Activated CD4-positive, alpha-beta T cell treated with anti-CD3 and anti-CD28 coated beads, Interleukin-2, amount 10 ng/mL, durations not matched to agents 7 days and 5 days (primary cell): Measurements from ENCODE around the gene NAT10. TPM values are rescaled to one million over a fixed set of nuclear protein-coding genes. Genes with fewer than 3 reads are reported as not detected.

Experiments used
- CTCF ChIA-PET: fragments of 350-600 bp; sonication (Branson Sonifier 250); formaldehyde crosslinking; loops from one replicate; lab custom pipeline; 2021; ENCODE audit warnings: antibody characterized with exemption; lab: Charles Lee
- POLR2A ChIA-PET: fragments of 350-600 bp; sonication (Branson Sonifier 250); formaldehyde crosslinking; loops from one replicate; lab custom pipeline; 2021; ENCODE audit warnings: antibody characterized with exemption; lab: Charles Lee
- DNase-seq: peaks from one replicate; pipeline ENCODE4 v3.0.0-alpha.2; 2020
- H3K27ac Mint-ChIP-seq: one replicate; pipeline ENCODE4 v1.8.0; 2021; ENCODE audit warnings: mild to moderate bottlenecking, moderate library complexity, mixed read lengths
- H3K27me3 Mint-ChIP-seq: one replicate; pipeline ENCODE4 v1.8.0; 2021; ENCODE audit warnings: mixed read lengths
- H3K36me3 Mint-ChIP-seq: one replicate; pipeline ENCODE4 v1.8.0; 2021; ENCODE audit warnings: low read depth, mixed read lengths
- H3K4me1 Mint-ChIP-seq: one replicate; pipeline ENCODE4 v1.8.0; 2021; ENCODE audit warnings: mixed read lengths
- H3K4me3 Mint-ChIP-seq: one replicate; pipeline ENCODE4 v1.8.0; 2021; ENCODE audit warnings: mild to moderate bottlenecking, moderate library complexity, mixed read lengths
- H3K9me3 Mint-ChIP-seq: one replicate; pipeline ENCODE4 v1.8.0; 2021; ENCODE audit warnings: mixed read lengths
- total RNA-seq, 2 experiments: library from RNA; stranded (reverse); gene quantifications; one replicate each; pipeline ENCODE4 v1.2.3, GENCODE V29; 2021

The NAT10 gene
- total RNA-seq, 2 experiments from 2014 or later = 73.4 to 82.2 TPM

- H3K36me3 Mint-ChIP-seq = no peaks in the 10 kb centered on the region
- peaks cover 15% of the 10 kb centered on the region for H3K4me1 Mint-ChIP-seq
- H3K9me3 Mint-ChIP-seq = no peaks in the 10 kb centered on the region
- no peak for DNase-seq
- H3K27ac Mint-ChIP-seq = no peak overlapping the region
- H3K4me3 Mint-ChIP-seq = no peak overlapping the region
- POLR2A ChIA-PET = interaction anchor here (0.7 kb wide), 1 partner anchor 192 kb away, joined by 3 read pairs; no protein-coding TSS in a partner anchor
- H3K27me3 Mint-ChIP-seq = no peaks in the 10 kb centered on the region
- CTCF ChIA-PET = interaction anchor here (0.7 to 3.7 kb wide), 6 partner anchors 9 to 20 kb away, joined by 3 to 17 read pairs (median 4); no protein-coding TSS in a partner anchor
These were observed 48.8 kb downstream of the NAT10 start for GRCh38 chr11:34154059-34154875.

DNA sequence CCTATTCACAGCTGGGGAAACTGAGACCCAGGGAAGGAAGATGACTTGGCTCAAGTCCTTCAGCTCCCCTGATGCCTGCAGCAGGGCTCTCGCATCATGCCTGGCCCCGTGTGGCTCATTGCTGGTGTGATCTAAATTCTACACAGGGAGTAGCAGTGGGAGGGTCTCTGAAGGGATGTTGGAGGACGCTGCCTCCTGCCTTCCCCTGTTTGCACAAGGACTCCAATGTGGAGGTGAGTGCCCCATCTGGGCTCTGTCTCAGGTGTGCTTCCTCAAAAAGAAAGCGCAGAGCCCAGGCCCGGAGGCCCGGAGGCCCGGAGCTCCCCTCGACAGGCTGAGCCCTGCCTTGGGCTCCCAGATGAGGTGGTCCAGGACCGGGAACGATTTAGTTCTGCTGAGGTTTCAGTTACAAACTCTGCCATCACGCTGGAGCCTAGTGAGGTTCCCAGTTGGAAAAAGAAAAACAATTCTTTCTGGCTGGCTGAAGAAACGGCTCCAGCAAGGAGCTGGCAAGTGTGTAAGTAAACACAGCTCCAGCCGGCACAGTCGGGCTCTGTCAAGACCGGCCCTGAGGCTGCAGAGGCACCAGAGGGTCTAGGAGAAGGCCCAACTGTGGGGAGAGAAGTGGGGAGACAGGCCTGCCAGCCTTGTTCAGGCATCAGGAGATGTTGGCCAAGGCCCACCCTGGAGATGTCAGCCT, 49.8 kb downstream of the NAT10 start:
- Mint-ChIP-seq H3K4me1 (peaks cover 16% of the 10 kb centered on the region), H3K9me3 (no peaks in the 10 kb centered on the region), H3K27ac (no peak overlapping the region), H3K36me3 (no peaks in the 10 kb centered on the region), H3K27me3 (no peaks in the 10 kb centered on the region), H3K4me3 (no peak overlapping the region)
- no peak for DNase-seq
- ChIA-PET POLR2A (no interaction called here), CTCF (interaction anchor here (0.8 to 2.0 kb wide), 4 partner anchors 10 to 147 kb away, joined by 3 to 8 read pairs (median 3); no protein-coding TSS in a partner anchor)

DNA sequence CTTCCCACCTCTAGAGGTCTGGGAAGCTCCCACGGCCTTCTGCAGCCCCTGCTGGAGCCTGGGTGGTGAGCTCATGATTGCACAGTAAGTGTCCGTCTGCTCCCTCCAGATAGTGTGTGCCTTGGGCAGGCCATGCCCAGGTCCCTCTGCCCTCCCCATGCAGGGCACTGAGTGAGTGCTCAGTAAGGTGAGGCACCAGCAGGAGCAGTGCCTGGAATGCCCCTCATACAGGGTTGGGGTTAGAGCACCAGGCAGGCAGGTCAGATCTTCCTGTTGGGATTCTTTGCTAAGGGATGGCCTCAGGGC, 50.3 kb downstream of the NAT10 start:
- CTCF ChIA-PET = interaction anchor here (0.6 to 1.4 kb wide), 3 partner anchors 19 to 147 kb away, joined by 3 to 5 read pairs (median 3); no protein-coding TSS in a partner anchor
- H3K36me3 Mint-ChIP-seq = no peaks in the 10 kb centered on the region

GRCh38 chr11:34157163-34157562, 51.7 kb downstream of the NAT10 start:
- no peaks in the 10 kb centered on the region for H3K36me3 Mint-ChIP-seq
- DNase-seq = no peak
- CTCF ChIA-PET = interaction anchor here (0.9 kb wide), 1 partner anchor 10 kb away, joined by 3 read pairs; no protein-coding TSS in a partner anchor
- H3K4me1 Mint-ChIP-seq = peaks cover 16% of the 10 kb centered on the region
- H3K27me3 Mint-ChIP-seq = no peaks in the 10 kb centered on the region
- POLR2A ChIA-PET = no interaction called here
- no peak overlapping the region for H3K27ac Mint-ChIP-seq
- H3K9me3 Mint-ChIP-seq = no peaks in the 10 kb centered on the region
- H3K4me3 Mint-ChIP-seq = no peak overlapping the region

More for the DNA sequence above, 50.3 kb downstream of the NAT10 start:
- Mint-ChIP-seq H3K9me3 (no peaks in the 10 kb centered on the region), H3K4me1 (peaks cover 16% of the 10 kb centered on the region), H3K27ac (no peak overlapping the region), H3K4me3 (no peak overlapping the region), H3K27me3 (no peaks in the 10 kb centered on the region)
- POLR2A ChIA-PET = no interaction called here
- no peak for DNase-seq

DNA sequence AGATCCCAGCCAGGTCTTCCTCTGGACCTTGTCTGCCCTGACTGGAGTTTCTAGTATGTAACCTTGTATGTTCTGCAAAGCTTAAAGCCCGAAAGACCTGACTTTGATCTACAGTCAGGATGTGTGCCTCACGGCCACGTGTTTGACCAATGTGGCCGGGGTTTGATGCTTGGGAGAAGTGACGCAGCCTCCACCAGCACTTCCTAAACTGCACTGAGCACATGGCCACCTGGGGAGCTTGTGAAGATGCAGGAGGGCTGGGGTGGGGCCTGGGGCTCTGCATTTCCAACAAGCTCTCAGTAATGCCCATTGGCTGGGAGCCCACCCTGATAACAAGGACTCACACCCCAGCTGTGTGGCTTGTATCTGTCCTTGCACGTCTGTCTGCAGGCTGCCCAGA, 53.2 kb downstream of the NAT10 start:
- peak overlapping the region; percentile 62 for H3K27ac Mint-ChIP-seq
- ChIA-PET CTCF (interaction anchor here (1.2 to 1.9 kb wide), 5 partner anchors 8 to 33 kb away, joined by 3 to 6 read pairs (median 5); no protein-coding TSS in a partner anchor), POLR2A (no interaction called here)
- H3K27me3 Mint-ChIP-seq = no peaks in the 10 kb centered on the region
- DNase-seq = peak; percentile 26
- no peaks in the 10 kb centered on the region for H3K9me3 Mint-ChIP-seq
- H3K4me1 Mint-ChIP-seq = peaks cover 11% of the 10 kb centered on the region
- H3K36me3 Mint-ChIP-seq = no peaks in the 10 kb centered on the region
- no peak overlapping the region for H3K4me3 Mint-ChIP-seq

- ChIA-PET CTCF (interaction anchor here (1.9 kb wide), 1 partner anchor 10 kb away, joined by 5 read pairs; no protein-coding TSS in a partner anchor), POLR2A (no interaction called here)
These were observed 54.8 kb downstream of the NAT10 start for GRCh38 chr11:34160049-34160721.

GRCh38 chr11:34160791-34161190, 55.4 kb downstream of the NAT10 start:
- peaks cover 10% of the 10 kb centered on the region for H3K4me1 Mint-ChIP-seq
- no peak for DNase-seq
- ChIA-PET CTCF (interaction anchor here (1.0 to 1.2 kb wide), 2 partner anchors 9 to 10 kb away, joined by 3 read pairs; no protein-coding TSS in a partner anchor), POLR2A (no interaction called here)
- H3K36me3 Mint-ChIP-seq = no peaks in the 10 kb centered on the region
- no peak overlapping the region for H3K4me3 Mint-ChIP-seq
- H3K9me3 Mint-ChIP-seq = no peaks in the 10 kb centered on the region
- H3K27me3 Mint-ChIP-seq = no peaks in the 10 kb centered on the region
- H3K27ac Mint-ChIP-seq = no peak overlapping the region

More at GRCh38 chr11:34160049-34160721, 54.8 kb downstream of the NAT10 start:
- Mint-ChIP-seq H3K27me3 (no peaks in the 10 kb centered on the region), H3K4me3 (no peak overlapping the region), H3K36me3 (no peaks in the 10 kb centered on the region), H3K4me1 (peaks cover 10% of the 10 kb centered on the region), H3K27ac (no peak overlapping the region), H3K9me3 (no peaks in the 10 kb centered on the region)
- DNase-seq = no peak

DNA sequence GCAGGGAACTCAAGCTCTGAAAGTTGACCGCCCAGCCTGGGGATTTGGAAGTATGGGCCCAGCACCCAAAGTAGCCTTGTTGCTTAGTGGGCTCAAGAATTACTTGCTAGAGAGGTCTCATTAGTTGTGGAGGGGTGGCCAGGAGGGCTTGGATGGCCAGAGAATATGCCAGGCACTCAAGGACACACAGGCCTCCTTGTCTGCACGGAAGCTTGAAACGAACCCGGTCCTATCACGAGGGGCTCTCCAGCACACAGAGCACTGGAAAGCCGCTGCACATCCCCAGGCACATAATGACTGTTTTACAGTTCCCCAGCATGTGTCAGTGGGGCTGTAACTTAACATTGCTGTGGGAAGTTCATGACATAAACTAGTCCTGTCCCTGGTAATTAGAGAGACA, 55.9 kb downstream of the NAT10 start:
- POLR2A ChIA-PET = no interaction called here
- no peaks in the 10 kb centered on the region for H3K9me3 Mint-ChIP-seq
- peaks cover 10% of the 10 kb centered on the region for H3K4me1 Mint-ChIP-seq
- no peak overlapping the region for H3K27ac Mint-ChIP-seq
- CTCF ChIA-PET = interaction anchor here (1.0 to 1.2 kb wide), 2 partner anchors 9 to 10 kb away, joined by 3 read pairs; no protein-coding TSS in a partner anchor
- H3K27me3 Mint-ChIP-seq = no peaks in the 10 kb centered on the region
- DNase-seq = no peak
- no peaks in the 10 kb centered on the region for H3K36me3 Mint-ChIP-seq
- no peak overlapping the region for H3K4me3 Mint-ChIP-seq

- Mint-ChIP-seq H3K9me3 (no peaks in the 10 kb centered on the region), H3K36me3 (no peaks in the 10 kb centered on the region), H3K4me3 (no peak overlapping the region), H3K27ac (no peak overlapping the region), H3K4me1 (peaks cover 10% of the 10 kb centered on the region), H3K27me3 (no peaks in the 10 kb centered on the region)
- ChIA-PET POLR2A (no interaction called here), CTCF (interaction anchor here (0.6 to 1.2 kb wide), 2 partner anchors 9 to 64 kb away, joined by 3 read pairs; no protein-coding TSS in a partner anchor)
- peak; percentile 13 for DNase-seq
These were observed 56.5 kb downstream of the NAT10 start for GRCh38 chr11:34161812-34162492.

DNA sequence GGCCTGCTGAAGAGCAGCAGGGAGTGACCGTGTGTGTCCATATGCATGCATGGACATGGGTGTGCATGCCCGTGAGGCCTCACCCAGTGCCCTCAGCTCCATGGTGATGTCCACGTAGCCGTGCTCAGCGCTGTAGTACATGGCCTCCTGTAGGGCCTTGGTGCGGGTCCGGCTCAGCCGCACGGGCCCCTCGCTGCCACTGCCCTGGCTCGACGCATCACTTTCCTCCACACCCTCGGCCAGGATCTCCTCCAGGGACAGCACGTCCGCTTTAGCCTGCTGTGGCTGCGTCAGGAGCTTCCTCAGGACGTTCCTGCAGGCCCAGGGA, 57.0 kb downstream of the NAT10 start:
- Mint-ChIP-seq H3K4me3 (no peak overlapping the region), H3K4me1 (peaks cover 10% of the 10 kb centered on the region), H3K36me3 (no peaks in the 10 kb centered on the region), H3K9me3 (no peaks in the 10 kb centered on the region), H3K27ac (no peak overlapping the region), H3K27me3 (no peaks in the 10 kb centered on the region)
- ChIA-PET CTCF (no interaction called here), POLR2A (no interaction called here)
- DNase-seq = no peak

- Mint-ChIP-seq H3K27ac (no peak overlapping the region), H3K36me3 (no peaks in the 10 kb centered on the region), H3K4me1 (peaks cover 10% of the 10 kb centered on the region), H3K4me3 (no peak overlapping the region), H3K27me3 (no peaks in the 10 kb centered on the region), H3K9me3 (no peaks in the 10 kb centered on the region)
- ChIA-PET POLR2A (no interaction called here), CTCF (interaction anchor here (2.8 kb wide), 1 partner anchor 12 kb away, joined by 12 read pairs; no protein-coding TSS in a partner anchor)
- DNase-seq = no peak
These were observed 57.4 kb downstream of the NAT10 start for GRCh38 chr11:34162856-34163255.

GRCh38 chr11:34165121-34165520, 59.7 kb downstream of the NAT10 start:
- CTCF ChIA-PET = interaction anchor here (2.8 kb wide), 1 partner anchor 9 kb away, joined by 12 read pairs; no protein-coding TSS in a partner anchor
- POLR2A ChIA-PET = no interaction called here
- H3K27ac Mint-ChIP-seq = no peak overlapping the region
- H3K9me3 Mint-ChIP-seq = no peaks in the 10 kb centered on the region
- no peak for DNase-seq
- H3K4me3 Mint-ChIP-seq = no peak overlapping the region
- no peaks in the 10 kb centered on the region for H3K4me1 Mint-ChIP-seq
- H3K36me3 Mint-ChIP-seq = no peaks in the 10 kb centered on the region
- peaks cover 2% of the 10 kb centered on the region for H3K27me3 Mint-ChIP-seq
